Hematopoietic multipotent progenitor cell treated with erythropoietin and hydrocortisone succinate and interleukin-3 and kit ligand, for 17 days (in vitro differentiated cells): ENCODE measurements around the gene DUSP28.
"Not testable (repeated sequence)": the region's sequence is repeated elsewhere in the genome, so short reads cannot be mapped to it uniquely, and the experiment has no call there.

Experiments used
- DNase-seq: peaks from one replicate; pipeline ENCODE4 v3.0.0-alpha.2; 2015; ENCODE audit warnings: low spot score

Gene DUSP28

DNA sequence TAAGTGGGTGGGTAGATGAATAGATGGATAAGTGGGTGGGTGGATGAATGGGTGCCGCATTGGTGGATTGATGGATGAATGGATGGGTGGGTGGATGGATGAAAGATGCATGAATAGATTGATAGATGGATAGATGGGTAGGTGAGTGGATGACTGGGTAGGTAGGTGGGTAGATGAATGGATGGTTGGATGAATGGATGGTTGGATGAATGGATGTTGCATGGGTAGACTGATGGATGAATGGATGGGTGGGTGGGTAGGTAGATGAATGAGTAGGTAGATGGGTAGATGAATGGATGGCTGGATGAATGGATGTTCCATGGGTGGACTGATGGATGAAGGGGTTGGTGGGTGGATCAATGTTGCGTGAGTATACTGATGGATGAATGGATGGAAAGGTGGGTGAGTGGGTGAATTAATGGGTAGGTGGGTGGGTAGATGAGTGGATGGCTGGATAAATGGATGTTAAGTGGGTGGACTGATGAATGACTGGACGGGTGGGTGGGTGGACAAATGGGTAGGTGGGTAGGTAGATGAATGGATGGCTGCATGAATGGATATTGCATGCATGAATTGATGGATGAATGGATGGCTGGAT lies 32.9 kb upstream of the DUSP28 start:
- DNase-seq, result no peak

DNA sequence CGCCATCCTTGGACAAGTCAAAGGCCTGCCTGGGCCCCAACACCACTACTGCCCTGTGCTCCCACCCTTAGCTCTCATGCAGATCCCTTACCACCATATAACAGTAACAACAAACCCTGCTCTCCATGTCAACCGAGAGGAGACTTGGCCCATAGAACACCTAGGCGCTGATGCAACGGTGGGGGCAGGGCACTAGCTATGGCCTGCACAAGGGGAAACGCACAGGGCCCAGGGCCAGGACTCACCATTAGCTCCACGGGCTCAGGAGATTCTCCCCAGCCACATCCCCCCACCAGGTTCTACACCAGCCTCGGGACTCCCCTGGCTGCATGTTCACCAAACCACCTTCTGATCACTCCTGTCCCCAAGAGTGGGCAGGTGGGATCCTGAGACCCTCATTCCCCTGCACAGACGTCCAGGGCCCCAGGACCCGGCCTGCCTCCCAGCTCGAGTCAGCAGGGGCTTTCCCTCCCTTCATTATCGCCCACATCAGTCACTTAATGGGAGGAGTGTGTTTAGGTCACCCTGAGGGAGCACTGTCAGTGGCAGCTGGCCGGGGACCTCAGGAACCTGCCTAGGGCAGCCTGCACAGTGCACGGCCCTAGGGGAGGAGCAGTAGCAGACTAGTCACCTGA lies 31.6 kb upstream of the DUSP28 start:
- no peak for DNase-seq

DNA sequence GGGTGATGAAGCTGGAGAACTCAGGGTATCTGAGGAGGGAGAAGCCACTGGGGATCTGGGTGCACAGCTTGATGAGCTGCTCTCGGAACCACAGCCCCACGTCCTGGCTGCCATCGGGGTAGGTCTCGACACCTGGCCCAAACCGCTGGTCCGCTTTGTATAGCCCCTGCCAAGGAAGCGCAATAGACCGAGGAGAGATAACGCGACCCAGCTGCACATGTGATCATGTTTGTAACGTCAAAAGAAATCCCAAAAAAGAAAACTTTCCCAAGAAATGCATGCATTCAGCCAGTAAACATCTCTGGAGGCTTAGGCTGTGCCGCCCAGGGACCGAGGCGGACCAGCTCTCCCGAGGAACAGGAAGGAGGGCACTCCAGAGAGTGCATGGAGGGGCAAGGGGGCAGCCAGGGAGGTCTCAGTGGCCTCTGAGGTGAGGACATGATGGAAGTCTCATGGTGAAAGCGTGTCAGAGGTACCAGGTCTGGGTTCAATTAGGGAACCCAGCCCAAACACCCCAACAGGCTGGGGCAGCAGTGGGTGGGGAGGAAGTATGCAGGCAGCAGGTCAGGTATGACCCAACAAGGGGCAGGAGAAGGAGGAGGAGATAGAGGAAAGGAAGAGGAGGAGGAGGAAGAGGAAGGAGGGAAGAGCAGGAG lies 30.7 kb upstream of the DUSP28 start:
- DNase-seq, result no peak

DNA sequence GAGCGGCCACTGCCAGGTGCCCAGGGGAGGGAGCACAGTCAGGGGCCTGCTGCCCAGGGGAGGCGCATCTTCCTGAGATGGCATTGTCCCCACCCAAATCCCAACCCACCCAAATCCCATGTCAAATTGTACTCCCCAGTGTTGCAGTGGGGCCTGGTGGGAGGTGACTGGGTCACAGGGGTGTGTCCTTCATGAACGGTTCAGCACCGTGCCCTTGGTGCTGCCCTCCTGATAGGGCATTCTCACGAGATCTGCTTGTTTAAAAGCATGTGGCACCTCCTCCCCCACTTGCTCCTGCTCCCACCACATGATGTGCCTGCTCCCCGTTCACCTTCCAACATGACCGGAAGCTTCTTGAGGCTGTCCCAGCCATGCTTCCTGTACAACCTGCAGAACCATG lies 30.0 kb upstream of the DUSP28 start:
- no peak for DNase-seq

DNA sequence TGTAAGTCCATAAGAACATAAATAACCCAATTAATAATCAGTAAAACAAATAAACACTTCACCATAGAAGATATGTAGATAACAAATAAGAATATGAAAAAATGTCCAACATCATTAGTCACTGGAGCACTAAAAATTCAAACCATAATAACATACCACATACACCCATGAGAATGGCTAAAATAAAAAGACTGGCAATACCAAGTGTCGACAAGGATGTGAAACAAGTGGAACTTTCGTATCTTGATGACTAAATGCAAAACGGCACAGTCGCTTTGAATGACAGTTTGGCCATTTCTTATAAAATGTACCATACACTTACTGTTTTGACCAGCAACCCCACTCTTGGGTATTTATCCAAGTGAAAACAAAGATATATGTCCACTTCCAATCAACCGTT lies 29.1 kb upstream of the DUSP28 start:
- DNase-seq, result no peak

DNA sequence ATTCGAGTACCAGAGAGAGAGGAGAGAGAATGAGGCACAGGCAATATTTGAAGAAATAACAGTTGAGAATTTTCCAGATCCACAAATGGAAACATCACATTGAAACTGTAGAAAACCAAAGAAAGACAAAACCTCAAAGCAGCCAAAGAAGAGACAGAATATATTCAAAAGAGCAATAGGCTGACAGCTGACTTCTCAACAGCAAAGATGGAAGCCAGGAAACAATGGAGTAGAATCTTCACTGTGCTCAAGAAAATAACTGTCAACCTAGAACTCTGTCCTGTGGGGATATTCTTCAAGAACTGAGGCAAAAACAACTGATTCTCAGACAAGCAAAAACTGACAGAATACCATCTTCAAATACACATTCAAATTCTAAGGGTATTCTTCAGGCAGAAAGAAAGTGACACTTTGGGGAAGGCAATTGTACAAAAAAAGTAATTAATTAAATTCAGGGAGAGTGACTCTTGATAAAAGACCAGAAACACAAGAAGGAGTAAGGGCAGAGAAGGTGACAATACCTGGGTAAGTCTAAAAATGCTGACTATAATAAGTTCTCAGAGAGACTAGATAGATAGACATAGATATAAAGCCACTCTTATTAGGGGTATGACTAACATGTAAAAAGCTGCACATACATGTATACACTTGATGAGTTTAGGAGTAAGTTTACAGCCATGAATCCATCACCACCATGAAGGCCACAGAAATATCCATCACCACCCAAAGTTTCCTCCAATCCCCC lies 28.0 kb upstream of the DUSP28 start:
- DNase-seq, result no peak

DNA sequence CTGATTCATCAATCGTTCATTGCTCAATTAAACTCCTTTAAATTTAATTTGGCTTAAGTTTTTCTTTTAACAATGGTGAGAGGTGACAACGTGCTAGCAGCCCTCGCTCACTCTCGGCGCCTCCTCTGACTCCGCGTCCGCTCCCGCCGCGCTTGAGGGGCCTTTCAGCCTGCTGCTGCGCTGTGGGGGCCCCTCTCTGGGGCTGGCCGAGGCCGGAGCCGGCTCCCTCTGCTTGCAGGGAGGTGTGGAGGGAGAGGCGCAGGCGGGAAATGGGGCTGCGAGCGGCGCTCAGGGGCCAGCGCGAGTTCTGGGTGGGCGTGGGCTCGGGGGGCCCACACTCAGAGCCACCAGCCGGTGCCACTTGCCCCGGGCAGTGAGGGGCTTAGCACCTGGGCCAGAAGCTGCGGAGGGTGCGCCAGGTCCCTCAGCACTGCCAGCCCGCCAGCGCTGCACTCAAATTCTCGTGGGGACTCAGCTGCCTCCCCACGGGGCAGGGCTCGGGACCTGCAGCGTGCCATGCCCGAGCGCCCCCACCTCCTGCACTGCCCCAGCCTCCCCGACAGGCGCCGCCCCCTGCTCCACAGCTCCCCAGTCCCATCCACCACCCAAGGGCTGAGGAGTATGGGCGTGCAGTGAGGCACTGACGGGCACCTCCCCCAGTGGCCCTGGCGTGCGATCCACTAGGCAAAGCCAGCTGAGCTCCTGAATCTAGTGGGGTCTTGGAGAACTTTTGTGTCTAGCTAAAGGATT lies 22.0 kb upstream of the DUSP28 start:
- no peak for DNase-seq

DNA sequence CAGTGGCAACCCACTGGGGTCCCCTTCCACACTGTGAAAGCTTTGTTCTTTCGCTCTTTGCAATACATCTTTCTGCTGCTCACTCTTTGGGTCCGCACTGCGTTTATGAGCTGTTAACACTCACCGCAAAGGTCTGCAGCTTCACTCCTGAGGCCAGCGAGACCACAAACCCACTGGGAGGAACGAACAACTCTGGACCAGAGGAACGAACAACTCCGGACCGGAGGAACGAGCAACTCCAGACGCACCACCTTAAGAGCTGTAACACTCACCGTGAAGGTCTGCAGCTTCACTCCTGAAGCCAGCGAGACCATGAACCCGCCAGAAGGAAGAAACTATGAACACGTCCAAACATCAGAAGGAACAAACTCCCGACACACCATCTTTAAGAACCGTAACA lies 21.1 kb upstream of the DUSP28 start:
- not testable (repeated sequence) for DNase-seq

DNA sequence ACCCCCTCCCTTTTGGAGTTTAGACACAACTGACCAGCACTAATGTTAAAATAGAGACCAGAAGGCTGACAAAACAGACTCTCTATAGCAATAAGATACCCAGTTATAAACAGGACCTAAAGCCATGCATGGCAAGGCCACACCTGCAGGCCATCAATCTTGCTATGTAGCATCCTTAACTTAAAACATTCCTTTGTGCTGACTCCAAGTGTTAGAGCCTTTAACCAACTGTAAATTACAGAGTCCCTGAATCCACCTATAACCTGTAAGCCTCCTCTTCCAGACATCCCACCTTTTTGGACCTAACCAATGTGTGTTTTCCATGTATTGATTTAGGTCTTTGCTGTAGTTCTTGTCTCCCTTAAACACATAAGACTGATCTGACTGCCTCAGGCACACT lies 20.3 kb upstream of the DUSP28 start:
- no peak for DNase-seq

DNA sequence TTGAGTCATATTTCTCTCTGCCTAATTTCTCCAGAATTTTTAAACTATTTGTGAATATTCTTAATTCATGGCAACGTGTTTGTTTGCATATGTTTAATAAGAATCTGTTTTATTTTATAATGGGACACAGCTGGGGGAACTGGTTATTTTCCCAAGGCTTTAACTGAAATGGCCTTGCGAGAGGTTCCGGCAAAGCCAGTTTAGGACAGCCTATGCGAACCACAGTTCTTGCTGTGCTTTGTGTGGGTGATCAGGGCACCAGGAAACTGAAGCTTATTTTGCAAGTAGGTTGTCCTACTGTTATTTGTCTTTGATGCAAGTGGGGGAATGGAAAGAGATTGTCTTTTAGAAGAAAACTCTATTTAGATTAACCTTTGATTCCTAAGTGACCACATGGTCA lies 8.9 kb upstream of the DUSP28 start:
- DNase-seq, result no peak

DNA sequence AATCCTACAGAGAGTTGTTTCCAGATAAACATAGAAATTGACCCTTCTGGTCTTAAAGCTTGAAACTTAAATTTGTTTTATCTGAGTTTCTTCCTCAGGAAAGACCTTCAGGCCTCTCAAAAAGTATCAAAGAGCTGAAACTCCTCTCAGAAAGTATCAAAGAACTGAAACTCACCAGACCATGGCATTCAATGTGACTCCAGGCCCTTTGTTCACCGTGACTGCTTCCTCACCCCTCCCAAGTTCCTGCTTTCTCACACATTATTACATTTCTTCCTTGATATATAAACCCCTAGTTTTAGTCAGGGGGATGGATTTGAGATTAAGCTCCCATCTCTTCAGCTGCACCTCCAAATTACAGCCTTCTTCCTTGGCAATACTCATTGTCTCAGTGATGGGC lies 8.3 kb upstream of the DUSP28 start:
- DNase-seq, result no peak

DNA sequence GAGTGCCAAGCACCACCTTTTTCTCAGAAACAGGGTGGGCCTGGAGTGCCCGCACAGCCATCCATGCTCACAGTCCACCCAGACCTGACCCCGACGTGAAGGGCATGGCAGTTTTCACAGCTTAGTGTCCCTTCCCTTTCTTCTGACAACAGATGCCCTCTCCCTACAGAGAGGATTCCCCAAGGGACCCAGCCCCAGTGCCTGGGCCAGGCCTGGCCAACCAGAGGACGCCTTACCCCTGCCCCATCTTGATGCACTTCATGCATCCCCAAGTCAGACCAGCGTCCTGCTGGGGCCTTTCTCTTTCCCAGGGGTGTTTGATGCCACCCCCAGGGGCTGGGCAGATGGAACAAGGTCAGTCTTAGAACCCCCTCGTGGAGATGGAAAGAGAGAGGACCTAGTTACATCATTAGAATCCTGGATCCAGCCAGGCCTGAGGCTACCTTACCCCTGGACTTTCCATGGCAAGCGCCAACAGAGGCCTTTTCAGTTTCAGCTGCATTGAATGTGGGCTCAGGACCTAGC lies 6.1 kb upstream of the DUSP28 start:
- no peak for DNase-seq

DNA sequence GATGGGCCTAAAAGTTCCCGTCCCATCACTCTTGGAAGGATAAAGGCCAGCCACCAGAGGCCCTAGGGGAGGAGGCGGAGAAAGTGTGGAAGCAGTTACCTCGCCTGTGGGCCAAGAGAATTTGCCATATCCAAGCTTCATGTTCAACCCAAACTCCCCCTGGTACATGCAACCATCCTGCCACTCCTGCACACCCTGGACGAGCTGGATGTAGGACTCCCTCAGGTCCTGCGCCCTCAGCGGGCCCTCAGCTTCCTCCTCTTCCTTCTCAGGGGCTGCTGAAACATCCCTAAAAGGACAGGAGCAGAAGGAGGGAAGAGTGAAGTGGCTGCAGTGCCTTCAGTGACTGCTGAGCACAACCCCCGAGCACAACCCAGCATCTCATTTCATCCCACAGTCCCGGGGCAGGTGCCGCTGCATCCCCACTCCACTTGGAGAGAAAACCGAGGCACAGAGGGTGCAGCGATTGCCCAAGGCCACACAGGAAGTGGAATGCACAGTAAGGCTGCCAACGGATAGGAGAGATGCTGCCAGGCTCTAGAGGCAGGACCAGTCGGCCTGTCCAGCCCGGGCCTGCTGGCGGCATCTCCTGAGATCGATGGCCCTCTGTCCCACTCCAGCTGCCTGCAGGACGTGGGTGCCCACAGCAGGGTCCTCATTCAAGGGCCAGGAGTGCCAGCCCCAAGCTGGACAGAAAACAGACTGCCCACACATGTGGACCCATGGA lies 5.2 kb upstream of the DUSP28 start:
- DNase-seq, result no peak

DNA sequence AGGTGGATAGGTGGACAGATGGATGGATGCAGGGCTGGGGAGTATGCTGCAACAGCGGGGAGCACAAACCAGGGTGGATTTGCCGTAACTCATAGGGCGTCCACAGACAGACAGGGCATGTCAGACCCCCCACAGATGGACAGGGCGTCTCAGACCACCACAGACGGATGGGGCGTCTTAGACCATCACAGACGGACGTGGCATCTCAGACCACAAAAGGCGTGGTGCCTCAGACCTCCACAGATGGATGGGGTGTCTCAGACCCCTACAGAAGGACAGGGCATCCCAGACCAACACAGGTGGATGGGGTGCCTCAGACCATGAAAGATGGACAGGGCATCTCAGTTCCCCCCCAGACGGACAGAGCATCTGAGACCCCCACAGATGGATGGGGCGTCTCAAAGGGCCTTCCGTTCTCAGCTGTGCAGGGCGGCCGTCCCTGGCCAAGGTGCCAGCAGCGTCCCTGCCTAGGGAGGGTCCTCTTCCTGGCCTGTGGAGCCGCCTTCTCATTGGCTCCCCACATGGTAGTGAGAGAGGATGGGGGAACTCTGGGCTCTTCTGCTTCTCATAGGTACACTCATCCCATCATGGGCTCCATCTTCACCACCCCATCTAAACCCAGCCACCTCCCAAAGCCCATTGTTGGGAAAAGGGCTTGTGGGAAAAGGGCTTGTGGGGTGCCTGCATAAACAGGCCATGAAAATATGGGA lies 4.5 kb upstream of the DUSP28 start:
- no peak for DNase-seq

DNA sequence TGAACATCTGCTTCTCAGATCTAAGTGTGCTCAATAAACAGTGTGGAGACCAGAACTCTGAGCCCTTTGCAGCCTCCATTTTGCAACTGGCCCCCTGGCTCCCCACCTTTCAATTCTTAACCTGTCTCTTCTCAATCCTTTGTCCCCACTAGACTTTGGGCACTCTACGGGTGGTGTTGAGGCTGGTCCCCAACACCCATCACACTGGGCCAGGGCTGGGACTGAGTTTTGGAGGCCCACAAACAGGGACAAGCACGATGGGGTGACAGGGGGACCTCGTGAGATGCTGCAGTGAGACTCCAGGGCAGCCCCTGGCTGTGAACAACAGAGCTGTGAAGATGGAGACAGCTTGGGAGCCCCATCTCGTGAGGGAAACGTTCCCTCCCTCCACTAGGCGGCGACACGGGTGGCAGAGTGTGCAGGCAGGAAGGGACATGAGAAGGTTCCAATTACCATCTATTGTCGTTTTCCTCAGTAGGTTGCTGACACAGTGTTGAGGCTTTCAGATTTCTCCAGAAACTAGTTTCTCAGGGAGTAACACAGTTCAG lies 3.5 kb upstream of the DUSP28 start:
- DNase-seq, result peak; percentile 80

DNA sequence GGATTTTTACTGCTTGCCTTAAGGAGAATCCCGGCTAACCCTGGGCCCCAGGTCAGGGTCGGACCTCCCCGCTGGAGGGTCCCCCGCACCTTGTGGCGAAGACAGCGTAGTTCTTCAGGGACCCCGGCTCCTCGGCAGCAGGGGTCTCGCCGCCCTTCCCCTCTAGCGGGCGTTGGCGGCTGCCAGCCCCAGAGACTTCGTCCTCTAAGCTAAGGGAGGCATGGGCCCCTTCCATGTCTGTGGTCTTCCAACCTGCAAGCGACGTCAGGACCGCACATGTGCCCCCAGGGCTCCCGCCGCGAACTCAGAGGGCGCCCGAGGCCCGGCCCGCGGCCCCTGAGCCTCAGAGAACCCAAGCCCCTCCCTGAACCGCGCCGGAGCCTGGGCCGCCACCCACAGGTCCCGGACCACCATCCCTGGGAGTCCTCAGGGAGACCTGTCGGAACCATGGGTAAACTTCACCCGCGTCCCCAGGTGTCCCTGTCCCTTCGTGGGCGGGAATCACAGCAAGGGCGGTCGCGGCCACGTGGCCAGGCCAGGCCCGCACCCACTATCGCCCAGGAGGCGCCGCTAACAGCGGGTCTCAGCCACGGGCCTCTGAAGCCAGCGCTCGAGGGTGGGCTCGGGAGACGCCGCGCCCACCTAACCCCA lies 2.9 kb upstream of the DUSP28 start:
- no peak for DNase-seq

DNA sequence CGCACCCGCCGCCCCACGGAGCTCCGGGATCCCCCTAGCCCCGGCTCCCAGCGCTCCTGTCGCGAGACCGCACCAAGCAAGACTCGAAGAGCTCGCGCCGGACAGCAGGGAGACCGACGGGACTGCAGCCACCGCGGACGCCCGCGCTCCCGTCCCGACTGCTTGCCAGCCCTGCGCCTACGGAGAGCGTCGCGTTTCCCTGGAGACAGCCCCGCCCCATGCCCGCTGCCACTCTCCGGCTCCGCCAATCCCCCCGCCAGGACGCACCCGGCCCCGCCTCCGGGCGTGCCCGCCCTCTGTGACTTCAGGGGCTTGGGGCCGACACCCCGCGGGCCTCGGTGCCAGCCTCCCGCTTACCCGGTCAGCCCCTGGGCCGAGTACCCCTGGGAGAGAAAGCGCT lies 2.3 kb upstream of the DUSP28 start, which contains the start of gene ANKMY1:
TSS of gene ANKMY1 (minus strand) at position 181 of the 400 bp plus-strand sequence. CDS start 653 bp downstream, outside the sequence.
- peak; percentile 79 for DNase-seq

DNA sequence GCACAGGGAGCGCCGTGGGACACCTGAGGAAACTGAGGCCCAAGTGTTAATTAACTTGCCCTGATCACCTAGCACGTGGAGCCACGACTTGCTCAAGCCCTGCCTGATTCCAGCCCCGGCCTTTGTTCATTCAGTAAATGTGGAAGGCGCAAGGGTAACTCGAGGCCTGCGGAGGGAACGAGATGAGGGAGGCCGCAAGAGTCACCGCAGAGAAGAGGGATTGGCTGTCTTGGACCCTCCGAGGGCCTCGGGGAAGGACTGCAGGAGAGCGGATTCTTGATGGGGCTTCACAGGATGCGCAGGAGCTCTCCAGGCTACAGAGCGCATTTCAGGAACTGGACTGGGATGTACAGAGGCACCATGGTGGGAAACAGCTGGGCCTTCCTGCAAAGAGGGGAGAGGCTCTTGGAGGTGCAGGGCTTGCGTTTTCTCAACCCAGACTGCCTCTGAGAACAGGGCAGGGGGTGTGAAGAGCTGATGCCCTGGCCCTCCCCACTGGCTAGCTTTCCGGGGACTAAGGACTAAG lies 1.9 kb upstream of the DUSP28 start:
- DNase-seq, result no peak

DNA sequence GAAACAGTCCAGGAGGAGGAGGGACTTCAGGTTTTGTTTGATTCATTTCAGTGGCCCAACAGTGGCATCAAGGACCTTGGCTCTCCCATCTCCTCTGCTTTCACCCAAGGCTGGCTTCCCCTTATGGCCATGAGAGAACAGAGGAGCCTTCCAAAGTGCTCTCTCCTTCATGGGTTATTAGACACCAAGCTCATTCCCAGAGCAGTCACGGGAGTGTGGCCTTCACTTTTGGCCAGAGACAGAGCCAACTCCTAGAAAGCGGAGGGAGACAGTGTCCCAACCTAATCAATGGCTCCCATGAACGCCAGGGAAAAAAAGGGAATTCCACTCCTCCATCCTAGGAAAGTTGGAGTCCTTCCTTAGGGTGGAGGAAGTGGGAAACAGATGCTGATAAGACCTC lies 871 bp upstream of the DUSP28 start:
- DNase-seq, result no peak
